ENCODE results near the gene TBC1D22A. TPM values are rescaled to one million over a fixed set of nuclear protein-coding genes. Genes with fewer than 3 reads are reported as not detected.
"Not testable (repeated sequence)": the region's sequence is repeated elsewhere in the genome, so short reads cannot be mapped to it uniquely, and the experiment has no call there.

TBC1D22A gene
- total RNA-seq, 2 donors from 2014 or later, result 29.5 to 34.8 TPM

GRCh38 chr22:47107431-47107830 lies 345.0 kb downstream of the TBC1D22A start:
- DNase-seq (no peak), ATAC-seq (replicated peaks in 1 of 2) (peak; percentile 32 to 56)
- no peaks in the 10 kb centered on the region for H3K9me3 Mint-ChIP-seq
- H3K27me3 Mint-ChIP-seq (ENCODE audit: low read depth), result no peaks in the 10 kb centered on the region
- H3K4me1 Mint-ChIP-seq (ENCODE audit: low read depth), result peaks cover 18% of the 10 kb centered on the region
- no peak overlapping the region for H3K4me3 Mint-ChIP-seq
- no peaks in the 10 kb centered on the region for H3K36me3 Mint-ChIP-seq (ENCODE audit: insufficient read depth in 2 of 2)
- H3K27ac Mint-ChIP-seq, result no peak overlapping the region

GRCh38 chr22:47110817-47111443 lies 348.5 kb downstream of the TBC1D22A start:
- peaks cover 18% of the 10 kb centered on the region for H3K4me1 Mint-ChIP-seq (ENCODE audit: low read depth)
- H3K36me3 Mint-ChIP-seq (ENCODE audit: insufficient read depth in 2 of 2), result no peaks in the 10 kb centered on the region
- H3K9me3 Mint-ChIP-seq, result no peaks in the 10 kb centered on the region
- H3K27ac Mint-ChIP-seq, result no peak overlapping the region
- H3K4me3 Mint-ChIP-seq, result no peak overlapping the region
- ATAC-seq (replicated peaks in 1 of 2) (no peak), DNase-seq (no peak)
- no peaks in the 10 kb centered on the region for H3K27me3 Mint-ChIP-seq (ENCODE audit: low read depth)

DNA sequence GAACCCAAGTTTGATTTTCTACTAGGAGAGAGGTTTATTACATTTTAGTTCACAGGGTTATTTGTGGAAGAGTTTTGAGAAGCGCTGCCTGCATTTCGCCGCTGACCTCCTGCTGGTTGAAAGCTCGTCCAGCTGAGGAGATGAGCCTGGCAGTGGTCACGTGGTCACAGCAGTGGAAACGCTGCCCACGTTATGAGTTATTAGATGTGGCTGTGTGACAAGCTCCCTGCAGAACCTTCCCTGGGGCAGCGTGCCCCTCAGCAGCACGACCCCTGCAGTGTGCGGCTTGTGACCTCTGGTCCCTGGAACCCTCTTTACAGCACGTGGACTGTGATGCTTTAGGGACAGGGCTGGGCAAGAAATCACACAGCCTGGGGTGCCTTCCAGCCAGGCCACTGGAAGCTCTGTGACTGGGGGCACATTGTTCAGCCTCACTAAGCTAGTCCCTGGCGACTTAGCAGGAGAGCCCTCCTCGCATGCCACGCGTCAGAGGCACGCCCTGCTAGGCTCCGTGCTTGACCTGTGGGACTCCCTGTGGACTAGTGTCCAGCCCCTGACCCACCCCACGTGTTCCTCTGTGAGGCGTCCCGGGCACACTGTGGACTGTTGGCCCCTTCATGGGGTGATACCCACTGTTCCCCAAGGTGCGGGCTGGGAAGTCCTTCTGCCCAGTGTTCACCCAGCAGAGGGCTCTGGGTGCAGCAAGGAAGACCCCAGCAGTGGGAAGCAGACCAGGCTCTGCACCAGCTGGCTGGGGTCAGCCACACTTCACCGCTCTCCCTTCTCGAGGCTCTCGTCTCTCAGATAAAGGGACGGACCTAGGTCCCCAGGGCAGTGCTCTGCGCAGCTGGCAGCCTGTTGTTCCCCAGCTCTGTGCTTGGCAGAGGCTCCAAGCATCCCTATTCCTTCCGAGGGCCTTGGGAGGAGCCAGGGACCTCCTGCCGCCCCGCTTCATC lies 349.5 kb downstream of the TBC1D22A start:
- no peak for ATAC-seq (replicated peaks in 1 of 2)
- Mint-ChIP-seq H3K4me1 (ENCODE audit: low read depth) (peaks cover 8% of the 10 kb centered on the region), H3K4me3 (no peak overlapping the region), H3K9me3 (no peaks in the 10 kb centered on the region), H3K27ac (no peak overlapping the region), H3K36me3 (ENCODE audit: insufficient read depth in 2 of 2) (no peaks in the 10 kb centered on the region), H3K27me3 (ENCODE audit: low read depth) (no peaks in the 10 kb centered on the region)
- DNase-seq, result no peak

DNA sequence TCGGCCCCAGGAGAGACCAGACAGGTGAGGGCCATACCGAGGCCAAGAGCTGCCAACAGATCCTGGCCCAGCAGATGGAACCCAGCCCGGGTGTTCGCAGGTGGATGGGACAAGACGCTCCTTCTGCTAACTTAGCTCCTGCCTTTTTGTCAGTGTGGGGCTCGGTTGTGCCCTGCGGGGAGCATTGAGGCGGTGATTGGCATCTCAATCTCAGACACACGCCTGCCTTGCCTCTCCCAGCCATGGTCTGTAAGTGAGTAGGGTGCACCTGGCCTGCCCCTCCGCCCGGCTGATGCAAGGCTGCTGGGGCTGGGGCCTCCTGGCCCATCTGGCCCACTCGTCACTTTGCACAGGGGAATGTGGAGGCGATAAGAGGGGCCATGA lies 350.1 kb downstream of the TBC1D22A start:
- H3K9me3 Mint-ChIP-seq, result no peaks in the 10 kb centered on the region
- no peaks in the 10 kb centered on the region for H3K36me3 Mint-ChIP-seq (ENCODE audit: insufficient read depth in 2 of 2)
- H3K4me3 Mint-ChIP-seq, result no peak overlapping the region
- peaks cover 1% of the 10 kb centered on the region for H3K4me1 Mint-ChIP-seq (ENCODE audit: low read depth)
- DNase-seq (no peak), ATAC-seq (replicated peaks in 1 of 2) (no peak)
- no peaks in the 10 kb centered on the region for H3K27me3 Mint-ChIP-seq (ENCODE audit: low read depth)
- H3K27ac Mint-ChIP-seq, result no peak overlapping the region

DNA sequence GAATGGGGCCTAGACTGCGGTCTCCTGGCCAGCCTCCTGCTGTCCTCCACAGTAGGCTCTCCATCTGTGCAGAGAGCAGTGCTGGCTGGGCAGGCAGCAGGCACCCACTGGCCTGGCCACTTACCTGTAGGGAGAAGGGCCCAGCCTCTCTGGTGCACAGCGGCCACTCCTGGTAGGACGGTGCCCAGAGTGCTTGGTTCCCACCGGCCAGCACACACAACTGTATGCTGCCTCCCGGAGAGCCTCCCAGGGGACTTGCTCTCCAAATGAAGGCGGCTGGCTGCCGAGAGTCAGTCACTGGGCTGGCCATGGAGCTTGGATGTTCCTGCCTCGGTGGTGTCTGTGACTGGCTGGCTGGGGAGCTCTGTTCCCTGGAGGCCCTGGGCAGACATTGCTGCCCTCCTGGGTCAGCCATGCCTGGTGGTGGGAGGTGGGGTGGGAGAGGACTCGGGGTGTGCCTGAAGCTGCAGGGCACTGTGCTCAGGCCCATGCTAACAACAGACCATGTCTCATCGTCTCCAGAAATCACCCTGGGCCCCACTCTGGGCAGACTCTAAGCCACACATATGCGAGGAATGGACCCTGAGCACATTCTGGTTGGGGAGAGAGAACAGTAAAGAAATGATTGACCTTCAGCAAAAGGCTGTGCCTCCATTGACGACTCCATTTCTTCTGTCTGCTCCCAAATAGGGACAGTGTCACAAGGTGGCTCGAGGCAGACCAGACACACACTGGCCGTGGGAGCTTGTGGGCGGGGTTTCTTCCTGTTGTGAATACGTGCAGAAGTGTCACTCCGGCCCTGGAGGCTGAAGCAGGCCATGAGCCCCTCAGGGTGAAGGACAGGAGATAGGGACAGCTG lies 350.8 kb downstream of the TBC1D22A start:
- no peak overlapping the region for H3K4me3 Mint-ChIP-seq
- H3K4me1 Mint-ChIP-seq (ENCODE audit: low read depth), result no peaks in the 10 kb centered on the region
- no peaks in the 10 kb centered on the region for H3K36me3 Mint-ChIP-seq (ENCODE audit: insufficient read depth in 2 of 2)
- ATAC-seq (replicated peaks in 1 of 2), result no peak
- H3K27me3 Mint-ChIP-seq (ENCODE audit: low read depth), result no peaks in the 10 kb centered on the region
- no peaks in the 10 kb centered on the region for H3K9me3 Mint-ChIP-seq
- no peak overlapping the region for H3K27ac Mint-ChIP-seq
- DNase-seq, result no peak

- Mint-ChIP-seq H3K27ac (no peak overlapping the region), H3K9me3 (no peaks in the 10 kb centered on the region), H3K36me3 (ENCODE audit: insufficient read depth in 2 of 2) (no peaks in the 10 kb centered on the region), H3K4me3 (no peak overlapping the region), H3K27me3 (ENCODE audit: low read depth) (no peaks in the 10 kb centered on the region), H3K4me1 (ENCODE audit: low read depth) (no peaks in the 10 kb centered on the region)
- ATAC-seq (replicated peaks in 1 of 2) (no peak), DNase-seq (no peak)
These were observed 351.5 kb downstream of the TBC1D22A start for GRCh38 chr22:47113853-47114415.

- no peak overlapping the region for H3K4me3 Mint-ChIP-seq
- DNase-seq (no peak), ATAC-seq (replicated peaks in 1 of 2) (no peak)
- H3K9me3 Mint-ChIP-seq, result no peaks in the 10 kb centered on the region
- H3K4me1 Mint-ChIP-seq (ENCODE audit: low read depth), result no peaks in the 10 kb centered on the region
- no peak overlapping the region for H3K27ac Mint-ChIP-seq
- no peaks in the 10 kb centered on the region for H3K27me3 Mint-ChIP-seq (ENCODE audit: low read depth)
- H3K36me3 Mint-ChIP-seq (ENCODE audit: insufficient read depth in 2 of 2), result no peaks in the 10 kb centered on the region
These were observed 352.5 kb downstream of the TBC1D22A start for GRCh38 chr22:47114813-47115517.

DNA sequence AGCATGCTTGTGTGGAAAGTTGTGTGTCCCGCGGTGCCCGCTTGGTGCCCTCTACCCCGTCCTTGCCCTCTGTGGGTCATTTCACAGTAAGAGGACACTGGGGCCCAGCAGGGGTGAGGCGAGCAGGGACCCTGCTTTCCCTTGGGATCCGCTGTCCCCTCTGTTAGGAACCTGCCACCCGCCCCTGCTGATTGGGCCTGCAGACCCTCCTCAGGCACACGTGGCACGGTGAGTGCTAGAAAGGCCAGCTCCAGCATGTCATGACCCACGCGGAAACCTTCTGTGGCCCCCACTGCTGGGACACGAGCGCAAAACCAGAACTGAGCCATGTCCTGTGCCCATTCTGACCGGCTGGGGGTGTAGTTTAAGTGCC lies 353.1 kb downstream of the TBC1D22A start:
- H3K9me3 Mint-ChIP-seq, result no peaks in the 10 kb centered on the region
- ATAC-seq (replicated peaks in 1 of 2) (no peak), DNase-seq (no peak)
- H3K27me3 Mint-ChIP-seq (ENCODE audit: low read depth), result no peaks in the 10 kb centered on the region
- no peak overlapping the region for H3K4me3 Mint-ChIP-seq
- H3K27ac Mint-ChIP-seq, result no peak overlapping the region
- H3K36me3 Mint-ChIP-seq (ENCODE audit: insufficient read depth in 2 of 2), result no peaks in the 10 kb centered on the region
- H3K4me1 Mint-ChIP-seq (ENCODE audit: low read depth), result no peaks in the 10 kb centered on the region

DNA sequence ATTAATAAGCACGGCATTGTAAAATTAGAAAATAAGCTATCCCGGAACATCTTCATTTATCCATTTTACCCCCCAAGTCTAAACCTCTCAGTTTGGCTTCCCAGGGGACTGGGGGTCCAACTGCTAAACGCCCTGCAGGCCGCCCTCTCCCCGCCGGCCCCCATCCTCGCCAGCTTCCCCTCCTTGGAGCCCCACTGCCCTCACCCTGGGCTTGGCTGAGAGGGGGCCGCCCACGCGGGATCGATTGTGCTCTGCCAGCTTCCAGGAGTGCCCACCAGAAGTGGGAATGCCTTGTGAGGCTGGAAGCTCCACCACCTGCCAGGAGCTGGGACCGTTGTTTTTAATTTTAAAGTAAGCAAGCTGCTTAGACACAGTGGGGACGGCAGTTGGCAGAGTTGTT lies 353.5 kb downstream of the TBC1D22A start:
- H3K27ac Mint-ChIP-seq, result no peak overlapping the region
- no peaks in the 10 kb centered on the region for H3K36me3 Mint-ChIP-seq (ENCODE audit: insufficient read depth in 2 of 2)
- H3K4me1 Mint-ChIP-seq (ENCODE audit: low read depth), result no peaks in the 10 kb centered on the region
- H3K27me3 Mint-ChIP-seq (ENCODE audit: low read depth), result no peaks in the 10 kb centered on the region
- no peak overlapping the region for H3K4me3 Mint-ChIP-seq
- ATAC-seq (replicated peaks in 1 of 2), result no peak
- DNase-seq, result no peak
- no peaks in the 10 kb centered on the region for H3K9me3 Mint-ChIP-seq

GRCh38 chr22:47116426-47117341 lies 354.2 kb downstream of the TBC1D22A start:
- ATAC-seq (replicated peaks in 1 of 2) (no peak), DNase-seq (no peak)
- Mint-ChIP-seq H3K27ac (no peak overlapping the region), H3K4me1 (ENCODE audit: low read depth) (no peaks in the 10 kb centered on the region), H3K9me3 (no peaks in the 10 kb centered on the region), H3K4me3 (no peak overlapping the region), H3K36me3 (ENCODE audit: insufficient read depth in 2 of 2) (no peaks in the 10 kb centered on the region), H3K27me3 (ENCODE audit: low read depth) (no peaks in the 10 kb centered on the region)

GRCh38 chr22:47117442-47117841 lies 355.0 kb downstream of the TBC1D22A start:
- H3K4me1 Mint-ChIP-seq (ENCODE audit: low read depth); ATAC-seq (replicated peaks in 1 of 2); H3K36me3 Mint-ChIP-seq (ENCODE audit: insufficient read depth in 2 of 2); DNase-seq; H3K27me3 Mint-ChIP-seq (ENCODE audit: low read depth); H3K4me3 Mint-ChIP-seq; H3K9me3 Mint-ChIP-seq; H3K27ac Mint-ChIP-seq: not testable (repeated sequence)

DNA sequence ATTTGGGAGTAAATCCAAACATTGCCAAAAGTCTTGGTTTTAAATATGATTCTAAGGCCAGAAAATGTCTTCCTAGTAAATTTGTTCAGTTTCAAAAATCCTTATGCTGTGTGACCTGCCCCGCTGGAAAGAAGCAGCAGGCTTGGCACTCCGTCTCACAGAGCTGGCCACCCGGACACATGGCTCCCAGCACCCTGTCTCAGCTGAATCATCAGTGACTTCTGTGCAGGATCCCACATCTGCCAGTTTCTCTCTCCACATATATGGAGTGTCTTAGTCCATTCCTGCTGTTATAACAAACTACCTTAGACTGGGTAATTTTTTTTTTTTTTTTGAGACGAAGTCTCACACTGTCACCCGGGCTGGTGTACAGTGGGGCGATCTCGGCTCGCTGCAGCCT lies 356.7 kb downstream of the TBC1D22A start:
- Mint-ChIP-seq H3K9me3 (no peaks in the 10 kb centered on the region), H3K27ac (no peak overlapping the region), H3K4me3 (no peak overlapping the region), H3K36me3 (ENCODE audit: insufficient read depth in 2 of 2) (no peaks in the 10 kb centered on the region), H3K27me3 (ENCODE audit: low read depth) (no peaks in the 10 kb centered on the region), H3K4me1 (ENCODE audit: low read depth) (peaks cover 9% of the 10 kb centered on the region)
- DNase-seq (no peak), ATAC-seq (replicated peaks in 1 of 2) (no peak)

Data from activated T-cell treated with anti-CD3 and anti-CD28 coated beads, Interleukin-2, amount 50 U/mL, for 72 hours (primary cell).